ENCODE results near the gene HMGN3.

DNA sequence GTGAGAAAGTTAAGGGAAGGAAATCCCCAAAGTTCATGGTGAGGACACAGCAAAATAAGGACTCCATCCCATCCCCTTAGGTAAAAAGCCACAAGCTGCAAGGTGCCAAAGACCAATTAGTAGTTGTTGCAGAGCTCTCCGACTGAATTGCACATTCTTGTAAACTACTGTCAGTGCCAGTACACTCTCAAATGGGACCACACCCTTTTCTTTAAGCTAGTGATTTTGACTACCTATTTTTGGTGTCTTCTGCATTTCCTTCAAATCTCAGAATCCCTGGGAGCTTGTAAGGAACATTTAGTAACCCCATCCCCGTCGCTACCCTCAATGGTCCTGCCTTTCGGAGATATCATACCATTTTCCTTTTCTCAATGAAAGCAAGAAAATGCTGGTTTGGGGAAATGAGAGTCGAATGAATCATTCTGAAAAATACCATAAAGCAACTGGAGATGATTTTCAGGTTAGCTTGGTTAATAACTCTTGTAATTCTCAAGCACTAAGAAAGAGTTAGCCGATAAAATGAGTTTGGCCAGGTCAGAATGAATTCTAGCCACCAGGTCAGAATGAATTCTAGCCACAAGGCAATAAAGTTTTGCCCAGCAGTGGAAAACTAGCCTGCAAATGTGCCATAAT is 5.2 kb upstream of the HMGN3 start:
- TF ChIP-seq, protein P1, sequence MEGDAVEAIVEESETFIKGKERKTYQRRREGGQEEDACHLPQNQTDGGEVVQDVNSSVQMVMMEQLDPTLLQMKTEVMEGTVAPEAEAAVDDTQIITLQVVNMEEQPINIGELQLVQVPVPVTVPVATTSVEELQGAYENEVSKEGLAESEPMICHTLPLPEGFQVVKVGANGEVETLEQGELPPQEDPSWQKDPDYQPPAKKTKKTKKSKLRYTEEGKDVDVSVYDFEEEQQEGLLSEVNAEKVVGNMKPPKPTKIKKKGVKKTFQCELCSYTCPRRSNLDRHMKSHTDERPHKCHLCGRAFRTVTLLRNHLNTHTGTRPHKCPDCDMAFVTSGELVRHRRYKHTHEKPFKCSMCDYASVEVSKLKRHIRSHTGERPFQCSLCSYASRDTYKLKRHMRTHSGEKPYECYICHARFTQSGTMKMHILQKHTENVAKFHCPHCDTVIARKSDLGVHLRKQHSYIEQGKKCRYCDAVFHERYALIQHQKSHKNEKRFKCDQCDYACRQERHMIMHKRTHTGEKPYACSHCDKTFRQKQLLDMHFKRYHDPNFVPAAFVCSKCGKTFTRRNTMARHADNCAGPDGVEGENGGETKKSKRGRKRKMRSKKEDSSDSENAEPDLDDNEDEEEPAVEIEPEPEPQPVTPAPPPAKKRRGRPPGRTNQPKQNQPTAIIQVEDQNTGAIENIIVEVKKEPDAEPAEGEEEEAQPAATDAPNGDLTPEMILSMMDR (IDR thresholded peaks at IDR 0.05; ENCODE audit: poor library complexity), result no peak
- no peak for TF ChIP-seq EZH2 (IDR thresholded peaks at IDR 0.05; ENCODE audit: borderline replicate concordance)
